HepG2 (cell line): ENCODE measurements around the gene NTMT1. TPM values are rescaled to one million over a fixed set of nuclear protein-coding genes. Genes with fewer than 3 reads are reported as not detected.

Experiments
- ATAD3A ChIP-seq: sonication (generic); formaldehyde crosslinking; IDR thresholded peaks from 2 replicates; pipeline ENCODE4 v1.4.0; 2020; ENCODE audit warnings: missing genetic modification reagents
- ATF7-NPFF ChIP-seq: sonication (generic); formaldehyde crosslinking; IDR thresholded peaks from 2 replicates; pipeline ENCODE4 v1.8.1; 2023; ENCODE audit warnings: mild to moderate bottlenecking, low read depth, missing genetic modification reagents, moderate library complexity
- CERS6 ChIP-seq: sonication (generic); formaldehyde crosslinking; IDR thresholded peaks from 2 replicates; pipeline ENCODE4 v1.5.0; 2020; ENCODE audit warnings: missing genetic modification reagents
- ETV5 ChIP-seq: IDR thresholded peaks from 2 replicates; pipeline ENCODE4 v1.6.1; 2018; ENCODE audit warnings: missing biosample characterization, missing genetic modification reagents, inconsistent platforms, borderline replicate concordance
- GABPB1 ChIP-seq: IDR thresholded peaks from 2 replicates; pipeline ENCODE4 v1.6.1; 2016; ENCODE audit warnings: mild to moderate bottlenecking, missing genetic modification reagents, moderate library complexity, missing compliant biosample characterization
- HHEX ChIP-seq: IDR thresholded peaks from 2 replicates; pipeline ENCODE4 v1.6.1; 2016; ENCODE audit warnings: control low read depth
- NCOR1 ChIP-seq: fragments of 200-600 bp; sonication (generic); IDR thresholded peaks from 2 replicates; pipeline ENCODE4 v1.7.0; 2017; ENCODE audit warnings: antibody characterized with exemption, low read length, borderline replicate concordance
- NPAS2 ChIP-seq: sonication (generic); formaldehyde crosslinking; IDR thresholded peaks from 2 replicates; pipeline ENCODE4 v1.8.0; 2022; ENCODE audit warnings: mild to moderate bottlenecking, missing genetic modification reagents, borderline replicate concordance
- NR2F1 ChIP-seq, 2 experiments: fragments of 450-650 bp in 1 of 2; formaldehyde crosslinking in 1 of 2; IDR thresholded peaks; 2 replicates each; pipeline versions ENCODE4 v1.5.0 to v1.6.1; 2016 to 2020; ENCODE audit warnings: mild to moderate bottlenecking in 1 of 2, missing compliant biosample characterization in 1 of 2, missing genetic modification reagents in 1 of 2, moderate library complexity in 1 of 2
- SAFB2 ChIP-seq: sonication (generic); formaldehyde crosslinking; IDR thresholded peaks from 2 replicates; pipeline ENCODE4 v1.5.1; 2020; ENCODE audit warnings: missing genetic modification reagents, low read depth, mild to moderate bottlenecking, borderline replicate concordance
- TOPORS ChIP-seq: sonication (generic); formaldehyde crosslinking; IDR thresholded peaks from 2 replicates; pipeline ENCODE4 v1.8.0; 2023; ENCODE audit warnings: mild to moderate bottlenecking, missing genetic modification reagents
- ZFP36 ChIP-seq: fragments of 150-350 bp; IDR thresholded peaks from 2 replicates; pipeline ENCODE4 v1.6.1; 2018; ENCODE audit warnings: borderline replicate concordance, low read length, low read depth; ENCODE audit not compliant: partially characterized antibody
- ZIK1 ChIP-seq: sonication (generic); formaldehyde crosslinking; IDR thresholded peaks from 2 replicates; pipeline ENCODE4 v1.5.0; 2020; ENCODE audit warnings: mild to moderate bottlenecking, low read depth, missing genetic modification reagents, borderline replicate concordance
- ZMYM3 ChIP-seq: sonication (generic); formaldehyde crosslinking; IDR thresholded peaks from 2 replicates; pipeline ENCODE4 v1.5.1; 2020; ENCODE audit warnings: mild to moderate bottlenecking, missing genetic modification reagents
- ZNF124 ChIP-seq: sonication (generic); formaldehyde crosslinking; IDR thresholded peaks from 2 replicates; pipeline ENCODE4 v1.4.0; 2020; ENCODE audit warnings: missing genetic modification reagents
- ZNF256 ChIP-seq: sonication (generic); formaldehyde crosslinking; conservative IDR thresholded peaks from 2 replicates; pipeline ENCODE4 v1.4.0; 2020; ENCODE audit warnings: missing genetic modification reagents
- ZNF382 ChIP-seq: sonication (generic); formaldehyde crosslinking; IDR thresholded peaks from 2 replicates; pipeline ENCODE4 v1.5.0; 2020; ENCODE audit warnings: missing genetic modification reagents, mild to moderate bottlenecking, borderline replicate concordance
- ZNF557 ChIP-seq: sonication (generic); formaldehyde crosslinking; IDR thresholded peaks from 2 replicates; pipeline ENCODE4 v1.4.0; 2020; ENCODE audit warnings: missing genetic modification reagents
- ZNF589 ChIP-seq: sonication (generic); formaldehyde crosslinking; conservative IDR thresholded peaks from 2 replicates; pipeline ENCODE4 v1.8.0; 2022; ENCODE audit warnings: mild to moderate bottlenecking, moderate library complexity, missing genetic modification reagents
- ZNF616 ChIP-seq: sonication (generic); formaldehyde crosslinking; IDR thresholded peaks from 2 replicates; pipeline ENCODE4 v1.5.0; 2020; ENCODE audit warnings: low read depth, mild to moderate bottlenecking, missing genetic modification reagents
- ZNF768 ChIP-seq: sonication (generic); formaldehyde crosslinking; IDR thresholded peaks from 2 replicates; pipeline ENCODE4 v1.4.0; 2020; ENCODE audit warnings: missing genetic modification reagents
- ZSCAN21 ChIP-seq: sonication (generic); formaldehyde crosslinking; IDR thresholded peaks from 2 replicates; pipeline ENCODE4 v1.8.0; 2022; ENCODE audit warnings: mild to moderate bottlenecking, missing genetic modification reagents, moderate library complexity, borderline replicate concordance
- ZZZ3 ChIP-seq: sonication (generic); formaldehyde crosslinking; IDR thresholded peaks from 2 replicates; pipeline ENCODE4 v1.4.0; 2020; ENCODE audit warnings: missing genetic modification reagents, mild to moderate bottlenecking, borderline replicate concordance
- polyA plus RNA-seq, 8 experiments: library from polyadenylated mRNA; depleted of rRNA in 3 of 8; stranded (reverse) in 7 of 8; unstranded in 1 of 8; fragments of >200 nt; fragmentation: Illumina TruSeq in 4 of 8; extraction: Trizol in 4 of 8; gene quantifications; 2 replicates each; pipeline versions ENCODE4 v1.2.1 to v1.2.3, GENCODE V29; 2011 to 2016; ENCODE audit warnings: low read depth in 4 of 8, missing spikeins in 1 of 8, mixed read lengths in 1 of 8; ENCODE audit not compliant: insufficient read depth in 1 of 8
- total RNA-seq, 5 experiments: library from RNA; depleted of rRNA; stranded (reverse); fragments of >200 nt; fragmentation: Illumina TruSeq; extraction: Trizol; gene quantifications; 2 replicates each; pipeline ENCODE4 v1.2.3, GENCODE V29; 2016; ENCODE audit warnings: low read depth in 1 of 5
- TF ChIP-seq, protein P1 (sequence below): sonication (generic); formaldehyde crosslinking; IDR thresholded peaks from 2 replicates; pipeline ENCODE4 v1.5.0; 2020; ENCODE audit warnings: mild to moderate bottlenecking, missing genetic modification reagents, borderline replicate concordance
- TF ChIP-seq, protein P2 (sequence below): sonication (generic); formaldehyde crosslinking; IDR thresholded peaks from 2 replicates; pipeline ENCODE4 v1.4.0; 2020; ENCODE audit warnings: low read depth, mild to moderate bottlenecking, missing genetic modification reagents

The NTMT1 gene
- total and polyA plus RNA-seq, 2 of the 13 experiments (the other 11 are each of a cell fraction or from before 2014, with no cell fraction given) = 49.1 to 53.8 TPM

DNA sequence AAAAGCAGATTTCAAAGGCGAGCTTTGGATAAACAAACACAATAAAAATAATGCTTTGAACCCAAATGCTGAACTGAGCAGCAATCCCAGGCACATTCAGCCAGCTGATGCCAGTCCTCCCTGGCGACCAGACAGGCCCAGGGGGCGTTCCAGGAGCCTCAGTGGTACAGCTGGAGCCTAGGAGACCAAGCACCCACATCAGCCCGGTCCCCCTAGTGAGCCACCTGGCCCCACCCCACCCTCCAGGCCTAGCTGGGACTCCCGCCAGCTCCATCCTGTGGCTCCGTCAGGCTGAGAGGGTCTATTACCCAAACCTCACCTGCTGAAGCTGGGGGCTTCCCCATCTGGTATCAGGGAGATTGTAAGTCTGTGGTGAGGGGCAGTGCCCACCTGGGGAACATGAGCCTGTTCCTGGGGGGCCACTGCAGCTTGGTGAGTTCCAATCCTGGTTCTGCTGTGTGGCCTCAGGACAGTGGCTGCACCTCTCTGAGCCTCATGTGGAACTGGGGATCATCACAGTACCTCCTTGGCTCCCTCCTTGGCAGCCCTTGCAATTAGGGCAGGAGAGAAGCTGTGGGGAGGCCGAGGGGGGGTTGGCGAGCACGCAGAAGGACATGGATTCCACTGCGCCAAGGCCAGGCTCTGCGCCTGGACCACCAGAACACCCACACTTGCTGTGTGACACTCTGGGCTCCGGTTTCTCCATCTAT, 21.8 kb upstream of the NTMT1 start (continued):
- TF ChIP-seq ETV5 (CRISPR knock-in tag) = no peak
- TF ChIP-seq NPAS2 (CRISPR knock-in tag) = no peak
- no peak for TF ChIP-seq ZNF124 (CRISPR knock-in tag)
- TF ChIP-seq ZNF589 (CRISPR knock-in tag) = 0 out of 2 replicates have a peak, but pooled peaks have one; percentile 20
- TF ChIP-seq TOPORS = no peak
- no peak for TF ChIP-seq ZNF382 (CRISPR knock-in tag)
- no peak for TF ChIP-seq ZSCAN21 (CRISPR knock-in tag)
- no peak for TF ChIP-seq SAFB2 (CRISPR knock-in tag)
- no peak for TF ChIP-seq NCOR1
- no peak for TF ChIP-seq ATAD3A (CRISPR knock-in tag)
- TF ChIP-seq ATF7-NPFF (CRISPR knock-in tag) = no peak
- TF ChIP-seq ZIK1 = no peak
- TF ChIP-seq, protein P1, sequence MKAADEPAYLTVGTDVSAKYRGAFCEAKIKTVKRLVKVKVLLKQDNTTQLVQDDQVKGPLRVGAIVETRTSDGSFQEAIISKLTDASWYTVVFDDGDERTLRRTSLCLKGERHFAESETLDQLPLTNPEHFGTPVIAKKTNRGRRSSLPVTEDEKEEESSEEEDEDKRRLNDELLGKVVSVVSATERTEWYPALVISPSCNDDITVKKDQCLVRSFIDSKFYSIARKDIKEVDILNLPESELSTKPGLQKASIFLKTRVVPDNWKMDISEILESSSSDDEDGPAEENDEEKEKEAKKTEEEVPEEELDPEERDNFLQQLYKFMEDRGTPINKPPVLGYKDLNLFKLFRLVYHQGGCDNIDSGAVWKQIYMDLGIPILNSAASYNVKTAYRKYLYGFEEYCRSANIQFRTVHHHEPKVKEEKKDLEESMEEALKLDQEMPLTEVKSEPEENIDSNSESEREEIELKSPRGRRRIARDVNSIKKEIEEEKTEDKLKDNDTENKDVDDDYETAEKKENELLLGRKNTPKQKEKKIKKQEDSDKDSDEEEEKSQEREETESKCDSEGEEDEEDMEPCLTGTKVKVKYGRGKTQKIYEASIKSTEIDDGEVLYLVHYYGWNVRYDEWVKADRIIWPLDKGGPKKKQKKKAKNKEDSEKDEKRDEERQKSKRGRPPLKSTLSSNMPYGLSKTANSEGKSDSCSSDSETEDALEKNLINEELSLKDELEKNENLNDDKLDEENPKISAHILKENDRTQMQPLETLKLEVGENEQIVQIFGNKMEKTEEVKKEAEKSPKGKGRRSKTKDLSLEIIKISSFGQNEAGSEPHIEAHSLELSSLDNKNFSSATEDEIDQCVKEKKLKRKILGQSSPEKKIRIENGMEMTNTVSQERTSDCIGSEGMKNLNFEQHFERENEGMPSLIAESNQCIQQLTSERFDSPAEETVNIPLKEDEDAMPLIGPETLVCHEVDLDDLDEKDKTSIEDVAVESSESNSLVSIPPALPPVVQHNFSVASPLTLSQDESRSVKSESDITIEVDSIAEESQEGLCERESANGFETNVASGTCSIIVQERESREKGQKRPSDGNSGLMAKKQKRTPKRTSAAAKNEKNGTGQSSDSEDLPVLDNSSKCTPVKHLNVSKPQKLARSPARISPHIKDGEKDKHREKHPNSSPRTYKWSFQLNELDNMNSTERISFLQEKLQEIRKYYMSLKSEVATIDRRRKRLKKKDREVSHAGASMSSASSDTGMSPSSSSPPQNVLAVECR = no peak
- 0 out of 2 replicates have a peak, but pooled peaks have one; percentile 28 for TF ChIP-seq GABPB1
- no peak for TF ChIP-seq ZNF616 (CRISPR knock-in tag)
- no peak for TF ChIP-seq ZNF256 (CRISPR knock-in tag)
- TF ChIP-seq ZMYM3 (CRISPR knock-in tag) = peak; percentile 87
- no peak for TF ChIP-seq ZZZ3
- no peak for TF ChIP-seq ZNF557 (CRISPR knock-in tag)
- TF ChIP-seq CERS6 (CRISPR knock-in tag) = no peak
- TF ChIP-seq, protein P2, sequence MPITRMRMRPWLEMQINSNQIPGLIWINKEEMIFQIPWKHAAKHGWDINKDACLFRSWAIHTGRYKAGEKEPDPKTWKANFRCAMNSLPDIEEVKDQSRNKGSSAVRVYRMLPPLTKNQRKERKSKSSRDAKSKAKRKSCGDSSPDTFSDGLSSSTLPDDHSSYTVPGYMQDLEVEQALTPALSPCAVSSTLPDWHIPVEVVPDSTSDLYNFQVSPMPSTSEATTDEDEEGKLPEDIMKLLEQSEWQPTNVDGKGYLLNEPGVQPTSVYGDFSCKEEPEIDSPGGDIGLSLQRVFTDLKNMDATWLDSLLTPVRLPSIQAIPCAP (CRISPR knock-in tag) = no peak
- peak; percentile 100 for TF ChIP-seq ZNF768 (CRISPR knock-in tag)
- peak; percentile 11 for TF ChIP-seq ZFP36
- TF ChIP-seq HHEX (CRISPR knock-in tag) = no peak
- TF ChIP-seq NR2F1 (CRISPR knock-in tag; IDR thresholded peaks at IDR 0.05) = no peak
